Nephron (organoid): ENCODE results near the gene SPTBN1.

Experiments
- H3K27ac Mint-ChIP-seq, 3 experiments: 2 replicates each; pipeline ENCODE4 v1.8.0; 2020; ENCODE audit warnings: mixed read lengths in 3 of 3, mild to moderate bottlenecking in 2 of 3, moderate library complexity in 1 of 3
- H3K27me3 Mint-ChIP-seq: 2 replicates; pipeline ENCODE4 v1.8.0; 2021; ENCODE audit warnings: low read depth, mild to moderate bottlenecking, moderate library complexity, mixed read lengths
- H3K36me3 Mint-ChIP-seq: 2 replicates; pipeline ENCODE4 v1.8.0; 2020; ENCODE audit warnings: low read depth, mixed read lengths
- H3K4me1 Mint-ChIP-seq: 2 replicates; pipeline ENCODE4 v1.8.0; 2020; ENCODE audit warnings: mixed read lengths
- H3K4me3 Mint-ChIP-seq, 3 experiments: 2 replicates each; pipeline ENCODE4 v1.8.0; 2020; ENCODE audit warnings: mild to moderate bottlenecking in 3 of 3, mixed read lengths in 3 of 3, moderate library complexity in 2 of 3
- H3K9me3 Mint-ChIP-seq: 2 replicates; pipeline ENCODE4 v1.8.0; 2020; ENCODE audit warnings: mixed read lengths
- TF ChIP-seq, protein P1 (sequence below), 3 experiments: fragments of 200-600 bp; sonication (generic); IDR thresholded peaks; one replicate each; pipeline ENCODE4 v1.5.0; 2021; ENCODE audit warnings: antibody characterized with exemption in 3 of 3; ENCODE audit not compliant: unreplicated experiment in 3 of 3

Gene SPTBN1

GRCh38 chr2:54610700-54611099 lies 154.6 kb downstream of the SPTBN1 start:
- Mint-ChIP-seq H3K27ac (no peak overlapping the region), H3K36me3 (peaks cover 41% of the 10 kb centered on the region), H3K9me3 (no peaks in the 10 kb centered on the region), H3K27me3 (no peaks in the 10 kb centered on the region), H3K4me1 (peaks cover 55% of the 10 kb centered on the region), H3K4me3 (no peak overlapping the region)
- TF ChIP-seq, protein P1, sequence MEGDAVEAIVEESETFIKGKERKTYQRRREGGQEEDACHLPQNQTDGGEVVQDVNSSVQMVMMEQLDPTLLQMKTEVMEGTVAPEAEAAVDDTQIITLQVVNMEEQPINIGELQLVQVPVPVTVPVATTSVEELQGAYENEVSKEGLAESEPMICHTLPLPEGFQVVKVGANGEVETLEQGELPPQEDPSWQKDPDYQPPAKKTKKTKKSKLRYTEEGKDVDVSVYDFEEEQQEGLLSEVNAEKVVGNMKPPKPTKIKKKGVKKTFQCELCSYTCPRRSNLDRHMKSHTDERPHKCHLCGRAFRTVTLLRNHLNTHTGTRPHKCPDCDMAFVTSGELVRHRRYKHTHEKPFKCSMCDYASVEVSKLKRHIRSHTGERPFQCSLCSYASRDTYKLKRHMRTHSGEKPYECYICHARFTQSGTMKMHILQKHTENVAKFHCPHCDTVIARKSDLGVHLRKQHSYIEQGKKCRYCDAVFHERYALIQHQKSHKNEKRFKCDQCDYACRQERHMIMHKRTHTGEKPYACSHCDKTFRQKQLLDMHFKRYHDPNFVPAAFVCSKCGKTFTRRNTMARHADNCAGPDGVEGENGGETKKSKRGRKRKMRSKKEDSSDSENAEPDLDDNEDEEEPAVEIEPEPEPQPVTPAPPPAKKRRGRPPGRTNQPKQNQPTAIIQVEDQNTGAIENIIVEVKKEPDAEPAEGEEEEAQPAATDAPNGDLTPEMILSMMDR (IDR thresholded peaks at IDR 0.05; ENCODE audit: unreplicated experiment in 3 of 3): no peak

GRCh38 chr2:54611830-54612545 lies 155.9 kb downstream of the SPTBN1 start:
- Mint-ChIP-seq H3K9me3 (no peaks in the 10 kb centered on the region), H3K27ac (no peak overlapping the region), H3K27me3 (no peaks in the 10 kb centered on the region), H3K36me3 (peaks cover 52% of the 10 kb centered on the region), H3K4me1 (peaks cover 42% of the 10 kb centered on the region), H3K4me3 (no peak overlapping the region)
- TF ChIP-seq, protein P1 (IDR thresholded peaks at IDR 0.05; ENCODE audit: unreplicated experiment in 3 of 3): no peak

DNA sequence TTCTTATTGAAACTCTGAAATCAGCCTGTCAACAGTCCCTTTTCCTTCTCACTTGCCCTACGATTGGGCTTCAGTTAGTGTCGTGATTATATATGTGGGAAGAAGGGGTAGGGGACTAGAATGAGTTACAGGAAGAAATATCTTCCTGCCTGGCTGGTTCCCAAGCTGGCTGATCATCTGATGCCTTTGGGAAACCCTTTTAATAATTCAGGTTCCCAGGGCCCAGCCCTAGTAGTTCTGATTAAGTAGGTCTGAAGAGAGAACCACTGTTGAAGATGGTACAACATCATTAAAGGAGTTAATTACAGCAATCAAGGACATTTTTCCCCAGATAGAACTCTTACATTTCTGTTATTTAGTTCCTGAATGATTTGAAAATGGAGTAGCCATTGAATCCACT lies 157.3 kb downstream of the SPTBN1 start:
- Mint-ChIP-seq H3K9me3 (no peaks in the 10 kb centered on the region), H3K27ac (peak overlapping the region; percentile 32 to 53 (median 43)), H3K27me3 (no peaks in the 10 kb centered on the region), H3K4me3 (no peak overlapping the region), H3K36me3 (peaks cover 61% of the 10 kb centered on the region), H3K4me1 (peaks cover 42% of the 10 kb centered on the region)
- TF ChIP-seq, protein P1 (IDR thresholded peaks at IDR 0.05; ENCODE audit: unreplicated experiment in 3 of 3): no peak

GRCh38 chr2:54613794-54614257 lies 157.7 kb downstream of the SPTBN1 start:
- Mint-ChIP-seq H3K9me3 (no peaks in the 10 kb centered on the region), H3K27me3 (no peaks in the 10 kb centered on the region), H3K4me1 (peaks cover 45% of the 10 kb centered on the region)

GRCh38 chr2:54614819-54615218 lies 158.7 kb downstream of the SPTBN1 start:
- Mint-ChIP-seq H3K36me3 (peaks cover 65% of the 10 kb centered on the region), H3K27ac (no peak overlapping the region), H3K27me3 (no peaks in the 10 kb centered on the region), H3K4me3 (no peak overlapping the region), H3K9me3 (no peaks in the 10 kb centered on the region), H3K4me1 (peaks cover 45% of the 10 kb centered on the region)
- TF ChIP-seq, protein P1 (IDR thresholded peaks at IDR 0.05; ENCODE audit: unreplicated experiment in 3 of 3): no peak

More at GRCh38 chr2:54613794-54614257, 157.7 kb downstream of the SPTBN1 start:
- Mint-ChIP-seq H3K36me3 (peaks cover 63% of the 10 kb centered on the region), H3K27ac (peak overlapping the region; percentile 20 to 53 (median 43)), H3K4me3 (no peak overlapping the region)
- TF ChIP-seq, protein P1 (IDR thresholded peaks at IDR 0.05; ENCODE audit: unreplicated experiment in 3 of 3): no peak
